GM19193 (cell line): ENCODE data around the gene CYFIP1.

Source experiments
- POLR2A ChIP-seq: IDR thresholded peaks from 4 replicates; pipeline ENCODE4 v1.6.1; 2011; ENCODE audit not compliant: insufficient read depth, insufficient read length; ENCODE audit errors: extremely low read depth

Gene CYFIP1

GRCh38 chr15:22980189-22981050, at the start of gene CYFIP1:
Gene CYFIP1, minus strand, starts transcription at chr15:22980368. Its CDS starts 33,083 bp downstream, at chr15:22947285.
- TF ChIP-seq POLR2A = peak; percentile 31

GRCh38 chr15:23026218-23026617, 46.0 kb upstream of the CYFIP1 start:
- no peak for TF ChIP-seq POLR2A

- no peak for TF ChIP-seq POLR2A
Observed at GRCh38 chr15:23022156-23022555, 42.0 kb upstream of the CYFIP1 start.

GRCh38 chr15:23014394-23015000, 34.3 kb upstream of the CYFIP1 start:
- no peak for TF ChIP-seq POLR2A

- no peak for TF ChIP-seq POLR2A
Observed at GRCh38 chr15:23013681-23014080, 33.5 kb upstream of the CYFIP1 start.

GRCh38 chr15:23003736-23004135, 23.6 kb upstream of the CYFIP1 start:
- no peak for TF ChIP-seq POLR2A

DNA sequence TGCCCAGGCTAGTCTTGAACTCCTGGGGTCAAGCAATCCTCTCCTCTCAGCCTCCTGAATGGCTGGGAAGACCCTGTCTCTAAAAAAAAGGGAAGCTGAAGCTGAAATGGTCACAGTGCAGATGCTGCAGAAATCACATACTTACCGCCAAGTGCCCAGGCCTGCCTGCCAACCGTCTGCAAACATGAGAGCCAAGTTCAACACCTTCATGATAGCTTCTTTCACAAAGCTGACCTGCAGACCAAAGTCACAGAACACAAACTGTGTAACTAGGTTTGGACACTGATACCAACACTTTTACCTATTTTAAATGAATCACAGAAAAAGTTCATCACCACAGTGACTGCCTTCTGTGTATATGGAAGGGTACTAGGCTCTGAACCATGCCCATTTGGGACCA, 22.8 kb upstream of the CYFIP1 start:
- TF ChIP-seq POLR2A = no peak

- no peak for TF ChIP-seq POLR2A
Observed at GRCh38 chr15:22995795-22996194, 15.6 kb upstream of the CYFIP1 start.

DNA sequence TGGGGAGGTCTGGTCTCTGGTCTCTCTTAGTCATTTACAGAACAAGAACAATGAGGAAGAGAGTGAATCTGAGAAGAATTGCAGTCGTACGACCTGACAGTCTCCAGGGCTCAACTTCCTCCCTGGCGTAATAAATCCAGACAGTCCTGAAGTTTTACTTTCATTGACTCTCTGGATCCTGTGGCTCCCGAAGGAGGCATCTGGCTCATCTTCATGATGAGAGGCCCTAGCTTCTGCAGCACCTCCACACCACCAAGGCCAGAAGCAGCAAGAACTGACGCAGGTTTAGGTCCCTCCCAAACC, 11.8 kb upstream of the CYFIP1 start:
- TF ChIP-seq POLR2A = no peak

- TF ChIP-seq POLR2A = no peak
Observed at GRCh38 chr15:22989576-22990477, 9.7 kb upstream of the CYFIP1 start.

DNA sequence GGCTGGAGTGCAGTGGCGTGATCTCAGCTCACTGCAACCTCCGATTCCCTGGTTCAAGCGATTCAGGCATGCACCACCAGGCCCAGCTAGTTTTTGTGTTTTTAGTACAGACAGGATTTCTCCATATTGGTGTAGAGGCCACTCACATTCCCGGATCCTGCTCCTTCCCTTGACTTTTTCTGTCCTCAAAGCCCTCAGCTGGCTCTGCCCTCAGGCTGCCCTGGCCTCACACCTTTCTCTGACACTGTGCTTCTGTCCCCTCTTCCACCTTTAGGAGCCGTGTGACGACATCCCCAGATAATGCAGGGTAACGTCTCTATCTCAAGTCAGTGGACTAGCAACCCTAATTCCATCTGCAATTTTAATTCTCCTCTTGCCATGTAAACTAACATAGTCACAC, 8.6 kb upstream of the CYFIP1 start:
- no peak for TF ChIP-seq POLR2A

DNA sequence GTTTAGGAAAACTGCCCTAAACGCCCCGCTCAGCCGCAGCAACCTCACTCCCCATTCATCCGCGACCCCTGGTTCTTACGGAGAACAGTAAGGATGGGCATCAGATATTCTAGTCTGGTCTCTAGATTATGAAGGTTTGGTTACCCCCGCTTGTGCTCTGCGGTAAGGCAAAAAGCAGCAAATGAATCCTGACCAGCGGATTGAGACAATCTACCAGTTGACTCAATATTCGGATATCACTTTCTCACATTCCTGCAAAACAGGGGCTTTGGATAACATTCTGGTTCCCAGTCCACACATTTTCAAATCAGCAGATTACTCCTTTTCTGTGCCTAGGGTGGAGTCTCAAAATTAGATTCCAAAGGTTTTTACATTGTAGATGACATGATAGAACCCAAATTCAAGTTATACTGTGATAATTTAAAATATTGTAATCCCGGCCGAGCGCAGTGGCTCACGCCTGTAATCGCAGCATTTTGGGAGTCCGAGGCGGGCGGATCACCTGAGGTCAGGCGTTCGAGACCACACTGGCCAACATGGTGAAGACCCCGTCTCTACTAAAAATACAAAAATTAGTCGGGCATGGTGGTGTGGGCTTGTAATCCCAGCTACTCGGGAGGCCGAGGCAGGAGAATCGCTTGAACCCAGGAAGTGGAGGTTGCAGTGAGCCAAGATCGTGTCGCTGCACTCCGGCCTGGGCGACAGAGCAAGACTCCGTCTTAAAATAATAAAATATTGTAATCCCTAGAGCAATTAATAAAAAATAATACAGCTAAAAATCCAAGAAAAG, 1.1 kb upstream of the CYFIP1 start:
- TF ChIP-seq POLR2A = no peak

GRCh38 chr15:22979238-22980188, 655 bp downstream of the CYFIP1 start:
- TF ChIP-seq POLR2A = no peak

- TF ChIP-seq POLR2A = no peak
Observed at GRCh38 chr15:22978691-22979237, 1.4 kb downstream of the CYFIP1 start.

DNA sequence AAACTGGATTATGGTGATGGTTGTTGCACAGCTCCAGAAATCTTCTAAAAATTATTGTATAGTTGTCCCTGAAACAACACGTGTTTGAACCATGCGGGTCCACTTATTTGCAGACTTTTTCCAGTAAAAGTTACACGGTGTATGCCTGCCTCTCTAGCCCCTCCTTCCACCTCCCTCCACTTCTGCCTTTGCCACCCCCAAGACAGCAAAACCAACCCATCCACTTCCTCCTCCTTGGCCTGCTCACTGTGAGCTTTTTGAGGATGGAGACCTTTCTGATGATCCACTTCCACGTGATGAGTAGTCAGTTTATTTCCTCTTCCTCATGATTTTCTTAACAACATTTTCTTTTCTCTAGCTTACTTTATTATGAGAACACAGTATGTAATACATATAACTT, 5.4 kb downstream of the CYFIP1 start:
- TF ChIP-seq POLR2A = no peak
